GM23338 (cell line): ENCODE data around the gene CPXM2. TPM values are rescaled to one million over a fixed set of nuclear protein-coding genes. Genes with fewer than 3 reads are reported as not detected.

Experiments used
- ATAC-seq: fragments of 200-7000 bp; cut with Tn5 transposase; 3 replicates; pipeline ENCODE4 v1.9.1; 2020
- DNase-seq: peaks from one replicate; pipeline ENCODE4 v3.0.0-alpha.2; 2015; ENCODE audit warnings: low spot score
- H2AFZ ChIP-seq: fragments of 200-600 bp; sonication (generic); 2 replicates; pipeline ENCODE4 v1.8.0; 2016; ENCODE audit warnings: antibody characterized with exemption, mild to moderate bottlenecking, moderate library complexity
- H3F3A ChIP-seq: fragments of 200-600 bp; sonication (generic); replicated peaks from 2 replicates; pipeline ENCODE4 v1.8.0; 2017; ENCODE audit warnings: antibody characterized with exemption, mixed run types, low read depth
- H3K27ac ChIP-seq: fragments of 200-600 bp; sonication (generic); 2 replicates; pipeline ENCODE4 v1.6.1; 2016; ENCODE audit warnings: low read depth
- H3K27me3 ChIP-seq: fragments of 200-600 bp; sonication (generic); 2 replicates; pipeline ENCODE4 v1.8.0; 2016; ENCODE audit warnings: mild to moderate bottlenecking, mixed run types, moderate library complexity; ENCODE audit not compliant: insufficient read depth
- H3K36me3 ChIP-seq: fragments of 200-600 bp; sonication (generic); 2 replicates; pipeline ENCODE4 v1.8.0; 2016; ENCODE audit warnings: mild to moderate bottlenecking; ENCODE audit not compliant: insufficient read depth
- H3K4me1 ChIP-seq: fragments of 200-600 bp; sonication (generic); 2 replicates; pipeline ENCODE4 v1.8.0; 2016; ENCODE audit warnings: mild to moderate bottlenecking, moderate library complexity; ENCODE audit not compliant: insufficient read depth
- H3K4me2 ChIP-seq: fragments of 200-600 bp; sonication (generic); 2 replicates; pipeline ENCODE4 v1.7.1; 2017; ENCODE audit warnings: mixed run types
- H3K4me3 ChIP-seq: fragments of 200-600 bp; sonication (generic); 2 replicates; pipeline ENCODE4 v1.6.1; 2016; ENCODE audit warnings: mixed run types
- H3K79me2 ChIP-seq: fragments of 200-600 bp; sonication (generic); replicated peaks from 2 replicates; pipeline ENCODE4 v1.8.0; 2017; ENCODE audit warnings: mild to moderate bottlenecking; ENCODE audit not compliant: insufficient read depth
- H3K9me2 ChIP-seq: fragments of 200-600 bp; sonication (generic); 2 replicates; pipeline ENCODE4 v1.8.0; 2017; ENCODE audit not compliant: insufficient read depth
- H4K20me1 ChIP-seq: fragments of 200-600 bp; sonication (generic); replicated peaks from 2 replicates; pipeline ENCODE4 v1.8.0; 2017; ENCODE audit warnings: mild to moderate bottlenecking; ENCODE audit not compliant: insufficient read depth
- H3K27ac Mint-ChIP-seq: 2 replicates; pipeline ENCODE4 v1.8.0; 2020; ENCODE audit warnings: inconsistent platforms, mild to moderate bottlenecking, moderate library complexity, mixed read lengths
- H3K27me3 Mint-ChIP-seq: 3 replicates; pipeline ENCODE4 v1.8.0; 2022; ENCODE audit warnings: low read depth, mild to moderate bottlenecking, moderate library complexity, mixed read lengths, inconsistent platforms; ENCODE audit not compliant: insufficient read depth, poor library complexity
- H3K36me3 Mint-ChIP-seq: 3 replicates; pipeline ENCODE4 v1.8.0; 2021; ENCODE audit warnings: low read depth, mild to moderate bottlenecking, inconsistent platforms, moderate library complexity, mixed read lengths
- H3K4me1 Mint-ChIP-seq: 3 replicates; pipeline ENCODE4 v1.8.0; 2020; ENCODE audit warnings: mild to moderate bottlenecking, inconsistent platforms, mixed read lengths
- H3K4me3 Mint-ChIP-seq: 3 replicates; pipeline ENCODE4 v1.8.0; 2021; ENCODE audit warnings: moderate library complexity, mild to moderate bottlenecking, inconsistent platforms, mixed read lengths
- H3K9me3 Mint-ChIP-seq: 3 replicates; pipeline ENCODE4 v1.8.0; 2020; ENCODE audit warnings: moderate library complexity, mild to moderate bottlenecking, inconsistent platforms, mixed read lengths
- CTCF ChIP-seq, 2 experiments: fragments of 200-600 bp in 1 of 2; sonication (generic) in 1 of 2; conservative IDR thresholded peaks; 2 replicates each; pipeline versions ENCODE4 v1.5.1 to v1.6.1; 2016 to 2017; ENCODE audit warnings: antibody characterized with exemption in 2 of 2, low read depth in 2 of 2, mild to moderate bottlenecking in 2 of 2, moderate library complexity in 1 of 2
- ETS1 ChIP-seq: IDR thresholded peaks from 2 replicates; pipeline ENCODE4 v1.6.1; 2016; ENCODE audit warnings: antibody characterized with exemption
- EZH2 ChIP-seq: fragments of 200-600 bp; sonication (generic); IDR thresholded peaks from one replicate; pipeline ENCODE4 v1.8.0; 2017; ENCODE audit warnings: antibody characterized with exemption, mild to moderate bottlenecking, low read depth; ENCODE audit not compliant: unreplicated experiment
- EZH2phosphoT487 ChIP-seq: fragments of 200-600 bp; sonication (generic); IDR thresholded peaks from one replicate; pipeline ENCODE4 v1.8.1; 2018; ENCODE audit warnings: antibody characterized with exemption; ENCODE audit not compliant: unreplicated experiment
- NANOG ChIP-seq: IDR thresholded peaks from 2 replicates; pipeline ENCODE4 v1.6.1; 2016; ENCODE audit warnings: antibody characterized with exemption, borderline replicate concordance
- ZNF114 ChIP-seq: fragments of 250-450 bp; sonication (Bioruptor Pico); IDR thresholded peaks from 2 replicates; pipeline ENCODE4 v1.5.0; 2020; ENCODE audit warnings: mild to moderate bottlenecking, moderate library complexity
- ZNF331 ChIP-seq: fragments of 250-450 bp; sonication (Bioruptor Pico); IDR thresholded peaks from 2 replicates; pipeline ENCODE4 v1.5.0; 2020; ENCODE audit warnings: low read depth, mild to moderate bottlenecking, moderate library complexity
- ZNF462 ChIP-seq: fragments of 250-450 bp; sonication (Bioruptor Pico); IDR thresholded peaks from 2 replicates; pipeline ENCODE4 v1.5.0; 2020; ENCODE audit warnings: mild to moderate bottlenecking, moderate library complexity
- polyA plus RNA-seq: library from polyadenylated mRNA; unstranded; fragments of >200 nt; fragmentation: Nextera tagmentation; extraction: Ambion mirVana; gene quantifications from 2 replicates; pipeline ENCODE4 v1.2.1, GENCODE V29; 2016
- total RNA-seq: library from RNA; depleted of rRNA; stranded (reverse); fragments of >200 nt; shearing (Covaris generic); gene quantifications from 2 replicates; pipeline ENCODE4 v1.2.3, GENCODE V29; 2014

CPXM2 gene
- total and polyA plus RNA-seq, 2 experiments from 2014 or later: 1.6 to 8.1 TPM

- no peak overlapping the region for H2AFZ ChIP-seq
- DNase-seq (peak; percentile 17), ATAC-seq (peak; percentile 42)
- no peaks in the 10 kb centered on the region for H3K36me3 ChIP-seq
- Mint-ChIP-seq H3K36me3 (no peaks in the 10 kb centered on the region), H3K4me1 (peaks cover 15% of the 10 kb centered on the region), H3K27ac (no peak overlapping the region), H3K9me3 (no peaks in the 10 kb centered on the region), H3K4me3 (no peak overlapping the region), H3K27me3 (peaks cover 5% of the 10 kb centered on the region)
- H3K4me3 ChIP-seq: no peak overlapping the region
- no peaks in the 10 kb centered on the region for H3K79me2 ChIP-seq
- H3K27me3 ChIP-seq: no peaks in the 10 kb centered on the region
- H3K4me1 ChIP-seq: peaks cover 4% of the 10 kb centered on the region; the same call in 1 of the 2 replicates
- no peaks in the 10 kb centered on the region for H3F3A ChIP-seq
- H3K9me2 ChIP-seq: no peaks in the 10 kb centered on the region
- H3K4me2 ChIP-seq: no peak overlapping the region
- TF ChIP-seq CTCF (conservative IDR thresholded peaks at IDR 0.05; ENCODE audit: low read depth in 2 of 2) (peak in 1 of 2 experiments; percentile 21; a peak in 1 of 4 replicates), EZH2 (no peak), EZH2phosphoT487 (no peak), NANOG (no peak), ZNF331 (no peak), ZNF114 (CRISPR knock-in tag) (no peak), ZNF462 (CRISPR knock-in tag) (no peak), ETS1 (no peak)
- no peaks in the 10 kb centered on the region; the same call in 1 of the 2 replicates for H4K20me1 ChIP-seq
- H3K27ac ChIP-seq: no peak overlapping the region
These were observed 129.9 kb downstream of the CPXM2 start for GRCh38 chr10:123761666-123762230.
